Neural progenitor cell (in vitro differentiated cells): ENCODE results near the gene COMP.

Experiments used
- EZH2 ChIP-seq: fragments of 200-600 bp; sonication (generic); IDR thresholded peaks from 2 replicates; pipeline ENCODE4 v1.6.1; 2017; ENCODE audit warnings: antibody characterized with exemption, mild to moderate bottlenecking, moderate library complexity
- EZH2phosphoT487 ChIP-seq: fragments of 200-600 bp; sonication (generic); IDR thresholded peaks from 2 replicates; pipeline ENCODE4 v1.6.1; 2017; ENCODE audit warnings: antibody characterized with exemption
- TF ChIP-seq, protein P1 (sequence below): fragments of 200-600 bp; sonication (generic); IDR thresholded peaks from 2 replicates; pipeline ENCODE4 v1.5.1; 2017; ENCODE audit warnings: antibody characterized with exemption, mild to moderate bottlenecking

GRCh38 chr19:18735752-18736151 is 55.4 kb downstream of the COMP start:
- TF ChIP-seq, protein P1, sequence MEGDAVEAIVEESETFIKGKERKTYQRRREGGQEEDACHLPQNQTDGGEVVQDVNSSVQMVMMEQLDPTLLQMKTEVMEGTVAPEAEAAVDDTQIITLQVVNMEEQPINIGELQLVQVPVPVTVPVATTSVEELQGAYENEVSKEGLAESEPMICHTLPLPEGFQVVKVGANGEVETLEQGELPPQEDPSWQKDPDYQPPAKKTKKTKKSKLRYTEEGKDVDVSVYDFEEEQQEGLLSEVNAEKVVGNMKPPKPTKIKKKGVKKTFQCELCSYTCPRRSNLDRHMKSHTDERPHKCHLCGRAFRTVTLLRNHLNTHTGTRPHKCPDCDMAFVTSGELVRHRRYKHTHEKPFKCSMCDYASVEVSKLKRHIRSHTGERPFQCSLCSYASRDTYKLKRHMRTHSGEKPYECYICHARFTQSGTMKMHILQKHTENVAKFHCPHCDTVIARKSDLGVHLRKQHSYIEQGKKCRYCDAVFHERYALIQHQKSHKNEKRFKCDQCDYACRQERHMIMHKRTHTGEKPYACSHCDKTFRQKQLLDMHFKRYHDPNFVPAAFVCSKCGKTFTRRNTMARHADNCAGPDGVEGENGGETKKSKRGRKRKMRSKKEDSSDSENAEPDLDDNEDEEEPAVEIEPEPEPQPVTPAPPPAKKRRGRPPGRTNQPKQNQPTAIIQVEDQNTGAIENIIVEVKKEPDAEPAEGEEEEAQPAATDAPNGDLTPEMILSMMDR, result no peak
- TF ChIP-seq EZH2phosphoT487 (no peak), EZH2 (no peak)
